GM15510 (cell line): Measurements from ENCODE around the gene OR6Q1.

ENCODE experiments used
- POLR2A ChIP-seq: IDR thresholded peaks from 3 replicates; pipeline ENCODE4 v1.6.1; 2011; ENCODE audit warnings: borderline replicate concordance; ENCODE audit not compliant: insufficient read length; ENCODE audit errors: extremely low read depth

Gene OR6Q1

GRCh38 chr11:58030653-58031052 is at the start of gene OR6Q1:
Gene OR6Q1, plus strand, starts transcription at chr11:58030953. Its CDS starts 0 bp downstream, at chr11:58030953.
- no peak for TF ChIP-seq POLR2A

GRCh38 chr11:57981536-57981935 is 49.2 kb upstream of the OR6Q1 start:
- no peak for TF ChIP-seq POLR2A

GRCh38 chr11:57982776-57983175 is 48.0 kb upstream of the OR6Q1 start:
- TF ChIP-seq POLR2A = no peak

GRCh38 chr11:57983191-57983590 is 47.6 kb upstream of the OR6Q1 start:
- TF ChIP-seq POLR2A = no peak

GRCh38 chr11:58000699-58001098 is 30.1 kb upstream of the OR6Q1 start:
- no peak for TF ChIP-seq POLR2A

- no peak for TF ChIP-seq POLR2A
These were observed 27.7 kb upstream of the OR6Q1 start for GRCh38 chr11:58003036-58003435.

GRCh38 chr11:58003591-58003990 is 27.2 kb upstream of the OR6Q1 start:
- no peak for TF ChIP-seq POLR2A

- TF ChIP-seq POLR2A = no peak
These were observed 26.1 kb upstream of the OR6Q1 start for GRCh38 chr11:58004664-58005063.

GRCh38 chr11:58006940-58007339 is 23.8 kb upstream of the OR6Q1 start:
- TF ChIP-seq POLR2A = no peak

GRCh38 chr11:58011771-58012170 is 19.0 kb upstream of the OR6Q1 start:
- no peak for TF ChIP-seq POLR2A

GRCh38 chr11:58023435-58023931 is 7.3 kb upstream of the OR6Q1 start, which contains the start of gene OR9Q1:
Gene OR9Q1, plus strand, starts transcription at chr11:58023881. Its CDS starts 155,564 bp downstream, at chr11:58179445.
- TF ChIP-seq POLR2A = no peak

- TF ChIP-seq POLR2A = no peak
These were observed 6.1 kb upstream of the OR6Q1 start for GRCh38 chr11:58024601-58025091.

GRCh38 chr11:58027341-58027740 is 3.4 kb upstream of the OR6Q1 start:
- no peak for TF ChIP-seq POLR2A

GRCh38 chr11:58028687-58029411 is 1.9 kb upstream of the OR6Q1 start:
- TF ChIP-seq POLR2A = no peak

- no peak for TF ChIP-seq POLR2A
These were observed 3.7 kb downstream of the OR6Q1 start for GRCh38 chr11:58034471-58034870.

GRCh38 chr11:58039589-58039988 is 8.8 kb downstream of the OR6Q1 start:
- TF ChIP-seq POLR2A = no peak

- TF ChIP-seq POLR2A = no peak
These were observed 12.6 kb downstream of the OR6Q1 start for GRCh38 chr11:58043379-58043778.

- no peak for TF ChIP-seq POLR2A
These were observed 15.5 kb downstream of the OR6Q1 start for GRCh38 chr11:58046231-58046630.
